Measurements from ENCODE around the gene ENTHD1.

DNA sequence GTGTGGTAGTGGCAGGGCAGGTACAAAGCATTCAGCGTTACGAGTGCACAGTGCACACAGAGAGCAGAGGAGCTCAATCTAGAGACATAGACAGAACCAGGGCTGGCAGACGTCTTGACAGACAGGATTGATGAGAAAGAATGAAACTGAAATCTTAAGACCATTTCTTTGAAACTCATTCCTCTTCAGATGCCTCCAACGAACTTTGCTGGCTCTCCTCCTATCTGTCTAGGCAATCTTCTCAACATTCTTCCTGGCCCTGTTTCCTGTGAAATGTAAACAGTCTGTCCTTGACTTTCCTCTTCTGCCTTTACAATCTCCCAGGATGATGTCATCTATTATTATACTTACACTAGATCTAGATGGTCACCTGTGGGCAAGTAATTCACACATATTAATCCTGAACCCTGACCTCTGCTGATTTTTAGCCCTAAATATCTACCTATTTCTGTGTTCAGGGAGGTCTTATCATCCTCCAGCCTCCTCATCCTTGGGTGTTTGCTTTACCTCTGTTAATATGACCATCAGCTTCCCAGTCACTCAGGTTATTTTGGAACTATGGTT, 119.5 kb downstream of the ENTHD1 start:
- TF ChIP-seq, protein P1, sequence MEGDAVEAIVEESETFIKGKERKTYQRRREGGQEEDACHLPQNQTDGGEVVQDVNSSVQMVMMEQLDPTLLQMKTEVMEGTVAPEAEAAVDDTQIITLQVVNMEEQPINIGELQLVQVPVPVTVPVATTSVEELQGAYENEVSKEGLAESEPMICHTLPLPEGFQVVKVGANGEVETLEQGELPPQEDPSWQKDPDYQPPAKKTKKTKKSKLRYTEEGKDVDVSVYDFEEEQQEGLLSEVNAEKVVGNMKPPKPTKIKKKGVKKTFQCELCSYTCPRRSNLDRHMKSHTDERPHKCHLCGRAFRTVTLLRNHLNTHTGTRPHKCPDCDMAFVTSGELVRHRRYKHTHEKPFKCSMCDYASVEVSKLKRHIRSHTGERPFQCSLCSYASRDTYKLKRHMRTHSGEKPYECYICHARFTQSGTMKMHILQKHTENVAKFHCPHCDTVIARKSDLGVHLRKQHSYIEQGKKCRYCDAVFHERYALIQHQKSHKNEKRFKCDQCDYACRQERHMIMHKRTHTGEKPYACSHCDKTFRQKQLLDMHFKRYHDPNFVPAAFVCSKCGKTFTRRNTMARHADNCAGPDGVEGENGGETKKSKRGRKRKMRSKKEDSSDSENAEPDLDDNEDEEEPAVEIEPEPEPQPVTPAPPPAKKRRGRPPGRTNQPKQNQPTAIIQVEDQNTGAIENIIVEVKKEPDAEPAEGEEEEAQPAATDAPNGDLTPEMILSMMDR (IDR thresholded peaks at IDR 0.05) = no peak
- no peak for TF ChIP-seq POLR2A (IDR thresholded peaks at IDR 0.05)
- TF ChIP-seq POLR2AphosphoS5 (IDR thresholded peaks at IDR 0.05) = no peak

Measured in breast epithelium (tissue), 3 donors.